ENCODE measurements around the gene EEF1A1. TPM values are rescaled to one million over a fixed set of nuclear protein-coding genes. Genes with fewer than 3 reads are reported as not detected.

EEF1A1 gene
- polyA plus RNA-seq, 1 of the 3 experiments (the other 2 are of a cell fraction): 10,787 TPM

- no peaks in the 10 kb centered on the region for H3K9me2 ChIP-seq
- POLR2A ChIA-PET: interaction anchor here (0.6 to 2.7 kb wide), 10 partner anchors 8 to 133 kb away, joined by 3 to 16 read pairs (median 4); partner anchors contain the start of genes MTO1 and SLC17A5
- H3K27ac ChIP-seq (ENCODE audit: low read depth in 2 of 2, low read length in 1 of 2): peak overlapping the region; percentile 98 to 99
- H3K4me1 ChIP-seq (ENCODE audit: control insufficient read depth in 1 of 2, insufficient read depth in 2 of 2, low read depth in 1 of 2, low read length in 1 of 2): peaks cover 12% of the 10 kb centered on the region in 2 experiments; a peak in 3 of 4 replicates
- DNase-seq: peak; percentile 83
- peaks cover 43% of the 10 kb centered on the region for H3K79me2 ChIP-seq (ENCODE audit: insufficient read depth)
- H3K4me3 ChIP-seq (ENCODE audit: low read depth in 2 of 2, low read length in 1 of 2): peak overlapping the region; percentile 74 to 77
- H2AFZ ChIP-seq (ENCODE audit: low read depth): peak overlapping the region; percentile 67
- peaks cover 42% of the 10 kb centered on the region for H3F3A ChIP-seq (replicated peaks; ENCODE audit: insufficient read depth)
- 0% methylated on average over 13 of the region's 36 CpGs for WGBS (ENCODE audit: low lambda C conversion rate)
- no peaks in the 10 kb centered on the region for H3K9me3 ChIP-seq
- peak overlapping the region; percentile 80 for H3K4me2 ChIP-seq
- H3K27me3 ChIP-seq (ENCODE audit: insufficient read depth): no peaks in the 10 kb centered on the region
- TF ChIP-seq CHD2 (IDR thresholded peaks at IDR 0.05; ENCODE audit: low read length, partially characterized antibody) (no peak), TCF12 (IDR thresholded peaks at IDR 0.05) (peak; percentile 69), RXRA (IDR thresholded peaks at IDR 0.05; ENCODE audit: borderline replicate concordance, low read depth) (no peak), ZBTB33 (IDR thresholded peaks at IDR 0.05; ENCODE audit: borderline replicate concordance, low read depth) (no peak), MEF2A (IDR thresholded peaks at IDR 0.05; ENCODE audit: borderline replicate concordance, low read depth) (no peak), ELF1 (IDR thresholded peaks at IDR 0.05) (peak; percentile 37; the same call in 1 of the 2 replicates), GATA2 (CRISPR knock-in tag; IDR thresholded peaks at IDR 0.05) (no peak), SMC3 (IDR thresholded peaks at IDR 0.05; ENCODE audit: low read depth, low read length) (no peak), USF2 (IDR thresholded peaks at IDR 0.05; ENCODE audit: borderline replicate concordance, low read depth, low read length) (no peak), RAD21 (IDR thresholded peaks at IDR 0.05; ENCODE audit: low read length) (no peak), CTCF (IDR thresholded peaks at IDR 0.05) (no peak), IRF3 (IDR thresholded peaks at IDR 0.05; ENCODE audit: low read depth, low read length) (no peak), PBX3 (IDR thresholded peaks at IDR 0.05) (no peak), EP300 (IDR thresholded peaks at IDR 0.05; ENCODE audit: borderline replicate concordance in 1 of 2, low read depth in 1 of 2, low read length in 1 of 2) (no peak), POLR2AphosphoS5 (IDR thresholded peaks at IDR 0.05; ENCODE audit: low read depth, low read length) (peak; percentile 16; the same call in 1 of the 2 replicates), MXI1 (IDR thresholded peaks at IDR 0.05; ENCODE audit: low read depth, low read length) (peak; percentile 22; the same call in 1 of the 2 replicates), RFX5 (IDR thresholded peaks at IDR 0.05; ENCODE audit: low read length) (no peak), MAX (IDR thresholded peaks at IDR 0.05; ENCODE audit: low read depth) (peak; percentile 21; the same call in 1 of the 2 replicates), TAF1 (IDR thresholded peaks at IDR 0.05; ENCODE audit: borderline replicate concordance, low read depth, low read length) (no peak; the same call in 1 of the 2 replicates), EZH2phosphoT487 (IDR thresholded peaks at IDR 0.05; ENCODE audit: borderline replicate concordance, low read depth) (no peak)
- CTCF ChIA-PET: interaction anchor here (1.0 to 2.3 kb wide), 5 partner anchors 9 to 131 kb away, joined by 3 to 6 read pairs (median 3); partner anchors contain the start of gene MTO1
- H4K20me1 ChIP-seq (ENCODE audit: insufficient read depth): peaks cover 41% of the 10 kb centered on the region
- H3K36me3 ChIP-seq (replicated peaks in 1 of 2; ENCODE audit: control insufficient read depth in 1 of 2, insufficient read depth in 2 of 2, low read length in 1 of 2): peaks cover 30 to 37% of the 10 kb centered on the region in 2 experiments
- H3K9ac ChIP-seq: peak overlapping the region; percentile 97
Measured at GRCh38 chr6:73521351-73521985, 636 bp upstream of the EEF1A1 start.
